SK-N-SH (cell line): ENCODE data around the gene MARF1. TPM values are rescaled to one million over a fixed set of nuclear protein-coding genes. Genes with fewer than 3 reads are reported as not detected.

Source experiments
- CTCF ChIA-PET: fragments of 300-600, 350-600 bp; formaldehyde crosslinking; extraction: SDS; loops from one replicate; lab custom pipeline; 2021; lab: Yijun Ruan, JAX
- POLR2A ChIA-PET: fragments of 350-600 bp; sonication (Branson Sonifier 250); formaldehyde crosslinking; extraction: SDS; loops from one replicate; lab custom pipeline; 2020; ENCODE audit warnings: antibody characterized with exemption, inconsistent platforms; lab: Yijun Ruan, JAX
- DNase-seq: peaks from one replicate; pipeline ENCODE4 v3.0.0; 2012
- H2AFZ ChIP-seq: fragments of 200-600 bp; sonication (generic); 2 replicates; pipeline ENCODE4 v1.8.1; 2016; ENCODE audit warnings: antibody characterized with exemption, mild to moderate bottlenecking, low read depth
- H3F3A ChIP-seq: fragments of 200-600 bp; sonication (generic); replicated peaks from 2 replicates; pipeline ENCODE3; 2016; ENCODE audit warnings: antibody characterized with exemption, mild to moderate bottlenecking; ENCODE audit not compliant: insufficient read depth
- H3K27ac ChIP-seq, 2 experiments: fragments of 200-500 bp in 1 of 2; fragments of 200-600 bp in 1 of 2; sonication (Bioruptor generic) in 1 of 2; sonication (generic), shearing (Covaris generic) in 1 of 2; 2 replicates each; pipeline versions ENCODE4 v1.5.1 to v1.6.1; 2014 to 2016; ENCODE audit warnings: low read depth in 2 of 2, inconsistent platforms in 1 of 2, low read length in 1 of 2, mild to moderate bottlenecking in 1 of 2, mixed read lengths in 1 of 2
- H3K27me3 ChIP-seq: fragments of 200-600 bp; sonication (generic), shearing (Covaris generic); 2 replicates; pipeline ENCODE4 v1.6.1; 2016; ENCODE audit warnings: mixed run types; ENCODE audit not compliant: insufficient read depth
- H3K36me3 ChIP-seq, 2 experiments: fragments of 200-500 bp in 1 of 2; fragments of 200-600 bp in 1 of 2; sonication (Bioruptor generic) in 1 of 2; sonication (generic) in 1 of 2; replicated peaks in 1 of 2; 2 replicates each; pipeline versions ENCODE3 to v1.5.1; 2014 to 2016; ENCODE audit warnings: low read length in 1 of 2, mild to moderate bottlenecking in 1 of 2; ENCODE audit not compliant: insufficient read depth in 2 of 2, control insufficient read depth in 1 of 2
- H3K4me1 ChIP-seq, 2 experiments: fragments of 200-500 bp in 1 of 2; fragments of 200-600 bp in 1 of 2; sonication (Bioruptor generic) in 1 of 2; sonication (generic), shearing (Covaris generic) in 1 of 2; 2 replicates each; pipeline versions ENCODE4 v1.5.1 to v1.6.1; 2014 to 2016; ENCODE audit warnings: low read depth in 1 of 2, low read length in 1 of 2, mixed run types in 1 of 2; ENCODE audit not compliant: insufficient read depth in 2 of 2, control insufficient read depth in 1 of 2
- H3K4me2 ChIP-seq: fragments of 200-600 bp; sonication (generic), shearing (Covaris generic); 2 replicates; pipeline ENCODE4 v1.6.1; 2017; ENCODE audit warnings: mixed run types
- H3K4me3 ChIP-seq, 2 experiments: fragments of 200-500 bp in 1 of 2; fragments of 200-600 bp in 1 of 2; sonication (Bioruptor generic) in 1 of 2; sonication (generic), shearing (Covaris generic) in 1 of 2; 2 replicates each; pipeline versions ENCODE4 v1.5.1 to v1.8.1; 2014 to 2016; ENCODE audit warnings: low read depth in 2 of 2, inconsistent platforms in 1 of 2, low read length in 1 of 2, mild to moderate bottlenecking in 1 of 2, mixed read lengths in 1 of 2, moderate library complexity in 1 of 2
- H3K79me2 ChIP-seq: fragments of 200-600 bp; sonication (generic); 2 replicates; pipeline ENCODE4 v1.8.1; 2017; ENCODE audit warnings: mild to moderate bottlenecking; ENCODE audit not compliant: insufficient read depth
- H3K9ac ChIP-seq: fragments of 200-600 bp; sonication (generic); 2 replicates; pipeline ENCODE4 v1.6.1; 2017; ENCODE audit warnings: mixed run types
- H3K9me2 ChIP-seq: fragments of 200-600 bp; sonication (generic); 2 replicates; pipeline ENCODE4 v1.6.1; 2017; ENCODE audit warnings: mixed run types
- H3K9me3 ChIP-seq: fragments of 200-600 bp; sonication (generic); 2 replicates; pipeline ENCODE4 v1.6.1; 2017; ENCODE audit warnings: mixed run types, mild to moderate bottlenecking, moderate library complexity
- H4K20me1 ChIP-seq: fragments of 200-600 bp; sonication (generic); 2 replicates; pipeline ENCODE4 v1.6.1; 2017; ENCODE audit warnings: mild to moderate bottlenecking, mixed run types; ENCODE audit not compliant: insufficient read depth
- FOSL2 ChIP-seq: IDR thresholded peaks from 2 replicates; pipeline ENCODE4 v1.4.0; 2012; ENCODE audit warnings: low read depth, mild to moderate bottlenecking, moderate library complexity, borderline replicate concordance
- JUND ChIP-seq: IDR thresholded peaks from 2 replicates; pipeline ENCODE4 v1.4.0; 2012
- MXI1 ChIP-seq: IDR thresholded peaks from 2 replicates; pipeline ENCODE4 v1.6.1; 2012; ENCODE audit warnings: mild to moderate bottlenecking, low read depth, low read length, improper control_type of control experiment
- RCOR1 ChIP-seq: fragments of 150-350 bp; IDR thresholded peaks from 2 replicates; pipeline ENCODE4 v1.6.1; 2017; ENCODE audit warnings: antibody characterized with exemption, low read length
- RFX5 ChIP-seq: IDR thresholded peaks from 2 replicates; pipeline ENCODE4 v1.6.1; 2012; ENCODE audit warnings: mild to moderate bottlenecking, improper control_type of control experiment, low read length
- TCF12 ChIP-seq: IDR thresholded peaks from 2 replicates; pipeline ENCODE4 v1.4.0; 2012
- WGBS: methylation state at CpG from one replicate; pipeline ENCODE4 v1.1.6; 2017; ENCODE audit warnings: low lambda C conversion rate; 5-methylcytosine and 5-hydroxymethylcytosine counted together
- polyA plus RNA-seq, 3 experiments: library from polyadenylated mRNA; depleted of rRNA; stranded (reverse); fragments of >200 nt; gene quantifications; 2 replicates each; pipeline ENCODE4 v1.2.3, GENCODE V29; 2012
- TF ChIP-seq, protein P1 (sequence below): IDR thresholded peaks from 2 replicates; pipeline ENCODE4 v1.6.1; 2012; ENCODE audit warnings: mild to moderate bottlenecking, low read depth, low read length, moderate library complexity
- TF ChIP-seq, protein P2 (sequence below): fragments of 150-350 bp; IDR thresholded peaks from 2 replicates; pipeline ENCODE4 v1.6.1; 2016; ENCODE audit warnings: mild to moderate bottlenecking, low read depth, low read length
- TF ChIP-seq, protein P3 (sequence below): IDR thresholded peaks from 2 replicates; pipeline ENCODE4; 2012
- TF ChIP-seq, protein P4 (sequence below): fragments of 200-600 bp; sonication (generic); IDR thresholded peaks from 2 replicates; pipeline ENCODE4 v1.6.1; 2017; ENCODE audit warnings: antibody characterized with exemption, mild to moderate bottlenecking, moderate library complexity

Gene MARF1
- polyA plus RNA-seq, 1 of the 3 experiments (the other 2 are of a cell fraction) = 10.3 TPM

DNA sequence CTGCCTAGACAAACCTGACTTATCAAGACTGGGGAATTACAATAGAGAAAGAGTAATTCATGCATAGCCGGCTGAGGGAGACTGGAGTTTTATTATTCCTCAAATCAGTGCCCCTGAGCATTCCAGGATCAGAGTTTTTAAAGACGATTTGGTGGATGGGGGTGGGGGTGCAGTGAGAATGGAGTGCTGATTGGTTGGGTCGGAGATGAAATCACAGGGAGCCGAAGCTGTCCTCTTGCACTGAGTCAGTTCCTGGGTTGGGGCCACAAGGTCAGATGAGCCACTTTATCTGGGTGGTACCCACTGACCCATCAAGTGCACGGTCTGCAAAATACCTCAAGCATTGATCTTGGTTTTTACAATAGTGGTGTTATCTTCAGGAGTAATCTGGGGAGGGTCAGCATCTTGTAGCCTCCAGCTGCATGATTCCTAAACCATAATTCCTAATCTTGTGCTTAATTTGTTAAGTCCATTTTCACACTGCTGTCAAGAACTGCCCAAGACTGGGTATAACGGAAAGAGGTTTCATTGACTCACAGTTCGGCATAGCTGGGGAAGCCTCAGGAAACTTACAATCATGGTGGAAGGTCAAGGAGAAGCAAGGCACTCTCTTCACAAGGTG is 69.6 kb downstream of the MARF1 start:
- H3K4me3 ChIP-seq = no peak overlapping the region
- TF ChIP-seq TCF12 (no peak), MXI1 (no peak), RCOR1 (no peak), JUND (no peak), FOSL2 (no peak), RFX5 (no peak)
- TF ChIP-seq, protein P1, sequence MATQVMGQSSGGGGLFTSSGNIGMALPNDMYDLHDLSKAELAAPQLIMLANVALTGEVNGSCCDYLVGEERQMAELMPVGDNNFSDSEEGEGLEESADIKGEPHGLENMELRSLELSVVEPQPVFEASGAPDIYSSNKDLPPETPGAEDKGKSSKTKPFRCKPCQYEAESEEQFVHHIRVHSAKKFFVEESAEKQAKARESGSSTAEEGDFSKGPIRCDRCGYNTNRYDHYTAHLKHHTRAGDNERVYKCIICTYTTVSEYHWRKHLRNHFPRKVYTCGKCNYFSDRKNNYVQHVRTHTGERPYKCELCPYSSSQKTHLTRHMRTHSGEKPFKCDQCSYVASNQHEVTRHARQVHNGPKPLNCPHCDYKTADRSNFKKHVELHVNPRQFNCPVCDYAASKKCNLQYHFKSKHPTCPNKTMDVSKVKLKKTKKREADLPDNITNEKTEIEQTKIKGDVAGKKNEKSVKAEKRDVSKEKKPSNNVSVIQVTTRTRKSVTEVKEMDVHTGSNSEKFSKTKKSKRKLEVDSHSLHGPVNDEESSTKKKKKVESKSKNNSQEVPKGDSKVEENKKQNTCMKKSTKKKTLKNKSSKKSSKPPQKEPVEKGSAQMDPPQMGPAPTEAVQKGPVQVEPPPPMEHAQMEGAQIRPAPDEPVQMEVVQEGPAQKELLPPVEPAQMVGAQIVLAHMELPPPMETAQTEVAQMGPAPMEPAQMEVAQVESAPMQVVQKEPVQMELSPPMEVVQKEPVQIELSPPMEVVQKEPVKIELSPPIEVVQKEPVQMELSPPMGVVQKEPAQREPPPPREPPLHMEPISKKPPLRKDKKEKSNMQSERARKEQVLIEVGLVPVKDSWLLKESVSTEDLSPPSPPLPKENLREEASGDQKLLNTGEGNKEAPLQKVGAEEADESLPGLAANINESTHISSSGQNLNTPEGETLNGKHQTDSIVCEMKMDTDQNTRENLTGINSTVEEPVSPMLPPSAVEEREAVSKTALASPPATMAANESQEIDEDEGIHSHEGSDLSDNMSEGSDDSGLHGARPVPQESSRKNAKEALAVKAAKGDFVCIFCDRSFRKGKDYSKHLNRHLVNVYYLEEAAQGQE = no peak
- TF ChIP-seq, protein P2, sequence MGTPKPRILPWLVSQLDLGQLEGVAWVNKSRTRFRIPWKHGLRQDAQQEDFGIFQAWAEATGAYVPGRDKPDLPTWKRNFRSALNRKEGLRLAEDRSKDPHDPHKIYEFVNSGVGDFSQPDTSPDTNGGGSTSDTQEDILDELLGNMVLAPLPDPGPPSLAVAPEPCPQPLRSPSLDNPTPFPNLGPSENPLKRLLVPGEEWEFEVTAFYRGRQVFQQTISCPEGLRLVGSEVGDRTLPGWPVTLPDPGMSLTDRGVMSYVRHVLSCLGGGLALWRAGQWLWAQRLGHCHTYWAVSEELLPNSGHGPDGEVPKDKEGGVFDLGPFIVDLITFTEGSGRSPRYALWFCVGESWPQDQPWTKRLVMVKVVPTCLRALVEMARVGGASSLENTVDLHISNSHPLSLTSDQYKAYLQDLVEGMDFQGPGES = no peak
- TF ChIP-seq, protein P3, sequence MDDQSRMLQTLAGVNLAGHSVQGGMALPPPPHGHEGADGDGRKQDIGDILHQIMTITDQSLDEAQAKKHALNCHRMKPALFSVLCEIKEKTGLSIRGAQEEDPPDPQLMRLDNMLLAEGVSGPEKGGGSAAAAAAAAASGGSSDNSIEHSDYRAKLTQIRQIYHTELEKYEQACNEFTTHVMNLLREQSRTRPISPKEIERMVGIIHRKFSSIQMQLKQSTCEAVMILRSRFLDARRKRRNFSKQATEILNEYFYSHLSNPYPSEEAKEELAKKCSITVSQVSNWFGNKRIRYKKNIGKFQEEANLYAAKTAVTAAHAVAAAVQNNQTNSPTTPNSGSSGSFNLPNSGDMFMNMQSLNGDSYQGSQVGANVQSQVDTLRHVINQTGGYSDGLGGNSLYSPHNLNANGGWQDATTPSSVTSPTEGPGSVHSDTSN = no peak
- TF ChIP-seq, protein P4, sequence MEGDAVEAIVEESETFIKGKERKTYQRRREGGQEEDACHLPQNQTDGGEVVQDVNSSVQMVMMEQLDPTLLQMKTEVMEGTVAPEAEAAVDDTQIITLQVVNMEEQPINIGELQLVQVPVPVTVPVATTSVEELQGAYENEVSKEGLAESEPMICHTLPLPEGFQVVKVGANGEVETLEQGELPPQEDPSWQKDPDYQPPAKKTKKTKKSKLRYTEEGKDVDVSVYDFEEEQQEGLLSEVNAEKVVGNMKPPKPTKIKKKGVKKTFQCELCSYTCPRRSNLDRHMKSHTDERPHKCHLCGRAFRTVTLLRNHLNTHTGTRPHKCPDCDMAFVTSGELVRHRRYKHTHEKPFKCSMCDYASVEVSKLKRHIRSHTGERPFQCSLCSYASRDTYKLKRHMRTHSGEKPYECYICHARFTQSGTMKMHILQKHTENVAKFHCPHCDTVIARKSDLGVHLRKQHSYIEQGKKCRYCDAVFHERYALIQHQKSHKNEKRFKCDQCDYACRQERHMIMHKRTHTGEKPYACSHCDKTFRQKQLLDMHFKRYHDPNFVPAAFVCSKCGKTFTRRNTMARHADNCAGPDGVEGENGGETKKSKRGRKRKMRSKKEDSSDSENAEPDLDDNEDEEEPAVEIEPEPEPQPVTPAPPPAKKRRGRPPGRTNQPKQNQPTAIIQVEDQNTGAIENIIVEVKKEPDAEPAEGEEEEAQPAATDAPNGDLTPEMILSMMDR = no peak
- no peaks in the 10 kb centered on the region for H3K9me2 ChIP-seq
- H3K79me2 ChIP-seq = no peaks in the 10 kb centered on the region
- H3K9me3 ChIP-seq = no peaks in the 10 kb centered on the region
- no peaks in the 10 kb centered on the region for H3K4me1 ChIP-seq
- H3F3A ChIP-seq = no peaks in the 10 kb centered on the region
- H2AFZ ChIP-seq = no peak overlapping the region
- no peaks in the 10 kb centered on the region for H3K36me3 ChIP-seq
- H3K4me2 ChIP-seq = no peak overlapping the region
- ChIA-PET CTCF (no interaction called here), POLR2A (no interaction called here)
- 93% methylated on average over 6 of the region's 7 CpGs for WGBS
- no peak overlapping the region for H3K9ac ChIP-seq
- H4K20me1 ChIP-seq = no peaks in the 10 kb centered on the region
- no peaks in the 10 kb centered on the region for H3K27me3 ChIP-seq
- no peak overlapping the region for H3K27ac ChIP-seq
- no peak for DNase-seq
